Fibroblast of villous mesenchyme (primary cell): ENCODE measurements around the gene RRP8. TPM values are rescaled to one million over a fixed set of nuclear protein-coding genes. Genes with fewer than 3 reads are reported as not detected.

Experiments
- DNase-seq: peaks from one replicate; pipeline ENCODE4 v3.0.0-alpha.2; 2010; ENCODE audit warnings: low read depth
- H3K4me3 ChIP-seq: 2 replicates; pipeline ENCODE4 v1.5.1; 2011; ENCODE audit warnings: low read depth, mild to moderate bottlenecking, low read length
- total RNA-seq: library from RNA; depleted of rRNA; stranded (reverse); fragments of >200 nt; gene quantifications from 2 replicates; pipeline ENCODE4 v1.2.3, GENCODE V29; 2012
- TF ChIP-seq, protein P1 (sequence below): IDR thresholded peaks from 2 replicates; pipeline ENCODE4 v1.5.1; 2012; ENCODE audit warnings: low read depth, mild to moderate bottlenecking, low read length; ENCODE audit not compliant: insufficient read depth

The RRP8 gene
- total RNA-seq, 1 donor = 13.4 TPM

DNA sequence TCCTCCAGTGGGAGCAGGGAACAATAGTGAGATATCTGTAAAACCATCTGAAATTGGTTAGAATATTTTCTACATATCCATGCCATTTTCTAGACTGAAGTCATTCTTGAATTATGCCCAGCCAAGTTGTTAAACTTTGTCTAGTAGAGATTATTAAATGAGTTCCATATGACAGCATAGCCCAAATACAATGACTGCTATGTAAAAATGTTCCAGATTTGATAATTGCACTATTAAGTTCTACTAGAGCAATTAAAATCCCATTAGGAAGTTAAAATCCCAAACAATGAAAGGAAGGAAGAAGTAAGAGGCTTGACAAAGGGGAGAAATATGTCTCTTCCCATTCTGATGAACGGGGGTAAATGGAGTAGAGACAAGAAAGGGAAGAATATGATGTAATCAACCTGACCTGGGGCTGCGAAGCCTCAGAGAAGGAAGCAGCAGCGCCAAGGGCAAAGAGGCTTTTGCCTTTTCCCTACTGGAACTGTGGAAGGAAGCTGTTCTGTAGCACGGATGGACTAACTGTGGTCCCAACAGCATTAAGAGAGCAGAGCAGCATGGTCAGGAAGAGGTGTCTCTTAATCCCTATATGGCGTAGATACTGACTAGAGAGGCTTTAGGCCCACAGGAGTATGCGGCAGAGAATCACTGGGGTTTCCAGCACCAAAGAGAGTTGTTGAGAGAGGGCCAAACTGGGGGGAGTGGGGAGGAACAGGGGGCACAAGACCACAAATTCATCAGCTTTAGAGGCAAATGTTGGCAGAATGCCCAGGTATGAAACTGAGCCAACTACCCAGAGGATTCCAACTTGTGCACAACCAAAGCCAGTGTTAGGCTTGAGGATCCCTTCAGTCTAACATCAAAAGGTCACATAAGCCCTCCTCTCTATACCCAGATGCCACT is 26.7 kb downstream of the RRP8 start:
- H3K4me3 ChIP-seq = no peak overlapping the region
- peak; percentile 31 for DNase-seq
- TF ChIP-seq, protein P1, sequence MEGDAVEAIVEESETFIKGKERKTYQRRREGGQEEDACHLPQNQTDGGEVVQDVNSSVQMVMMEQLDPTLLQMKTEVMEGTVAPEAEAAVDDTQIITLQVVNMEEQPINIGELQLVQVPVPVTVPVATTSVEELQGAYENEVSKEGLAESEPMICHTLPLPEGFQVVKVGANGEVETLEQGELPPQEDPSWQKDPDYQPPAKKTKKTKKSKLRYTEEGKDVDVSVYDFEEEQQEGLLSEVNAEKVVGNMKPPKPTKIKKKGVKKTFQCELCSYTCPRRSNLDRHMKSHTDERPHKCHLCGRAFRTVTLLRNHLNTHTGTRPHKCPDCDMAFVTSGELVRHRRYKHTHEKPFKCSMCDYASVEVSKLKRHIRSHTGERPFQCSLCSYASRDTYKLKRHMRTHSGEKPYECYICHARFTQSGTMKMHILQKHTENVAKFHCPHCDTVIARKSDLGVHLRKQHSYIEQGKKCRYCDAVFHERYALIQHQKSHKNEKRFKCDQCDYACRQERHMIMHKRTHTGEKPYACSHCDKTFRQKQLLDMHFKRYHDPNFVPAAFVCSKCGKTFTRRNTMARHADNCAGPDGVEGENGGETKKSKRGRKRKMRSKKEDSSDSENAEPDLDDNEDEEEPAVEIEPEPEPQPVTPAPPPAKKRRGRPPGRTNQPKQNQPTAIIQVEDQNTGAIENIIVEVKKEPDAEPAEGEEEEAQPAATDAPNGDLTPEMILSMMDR = no peak

GRCh38 chr11:6574816-6575715 is 28.4 kb downstream of the RRP8 start:
- DNase-seq = no peak
- H3K4me3 ChIP-seq = no peak overlapping the region
- TF ChIP-seq, protein P1 = no peak

- DNase-seq = peak; percentile 26
- TF ChIP-seq, protein P1 = no peak
- H3K4me3 ChIP-seq = no peak overlapping the region
Measured at GRCh38 chr11:6572215-6572614, 31.2 kb downstream of the RRP8 start.

DNA sequence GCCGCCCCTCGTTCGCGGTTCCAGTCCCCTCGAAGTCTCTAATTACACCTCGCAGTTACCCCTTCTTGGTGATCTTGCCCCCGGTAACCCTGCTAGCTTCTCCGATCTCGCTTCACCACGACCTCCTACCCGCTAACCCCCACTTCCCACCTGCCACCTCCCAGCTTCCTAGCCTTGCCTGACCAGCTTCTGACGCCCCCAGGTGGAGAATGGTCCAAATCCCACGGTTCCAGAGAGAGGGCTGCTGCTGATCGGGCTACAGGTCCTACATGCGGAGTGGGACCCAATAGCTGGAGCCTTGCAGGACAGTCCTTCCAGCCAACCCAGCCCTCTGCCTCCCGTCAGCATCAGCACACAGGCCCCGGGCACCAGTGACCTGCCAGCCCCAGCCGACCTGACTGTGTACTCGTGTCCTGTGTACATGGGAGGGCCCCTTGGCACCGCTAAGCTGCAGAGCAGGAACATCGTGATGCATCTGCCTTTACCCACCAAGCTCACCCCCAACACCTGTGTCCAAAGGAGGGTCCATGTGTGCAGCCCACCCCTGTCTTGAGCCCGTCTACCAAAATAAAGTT is 31.9 kb downstream of the RRP8 start:
- TF ChIP-seq, protein P1 = no peak
- DNase-seq = no peak
- no peak overlapping the region for H3K4me3 ChIP-seq

GRCh38 chr11:6570691-6571427 is 32.6 kb downstream of the RRP8 start:
- DNase-seq = no peak
- no peak overlapping the region for H3K4me3 ChIP-seq
- TF ChIP-seq, protein P1 = no peak

DNA sequence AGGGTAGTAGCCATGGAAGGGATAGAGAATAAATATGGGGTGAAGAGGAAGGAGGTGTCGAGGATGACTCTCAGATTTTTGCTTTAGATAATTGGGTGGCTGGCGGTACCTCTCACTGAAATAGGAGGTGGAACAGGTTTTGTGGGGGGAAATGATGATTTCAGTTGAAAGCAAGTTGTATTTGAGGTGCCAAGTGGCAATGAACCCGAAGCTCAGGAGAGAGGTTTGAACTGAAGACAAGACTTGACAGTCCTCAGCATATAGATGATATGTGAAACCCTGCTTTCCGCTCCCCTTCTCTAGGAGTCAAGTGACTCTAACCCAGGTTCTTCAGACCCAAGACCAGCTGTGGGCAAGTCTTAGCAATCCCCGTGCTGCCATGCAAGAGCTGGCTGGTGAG is 33.7 kb downstream of the RRP8 start:
- DNase-seq = no peak
- TF ChIP-seq, protein P1 = no peak
- no peak overlapping the region for H3K4me3 ChIP-seq
